CD8-positive, alpha-beta memory T cell (primary cell): ENCODE results near the gene GCN1. TPM values are rescaled to one million over a fixed set of nuclear protein-coding genes. Genes with fewer than 3 reads are reported as not detected.
A peak's percentile ranks its signal among the peaks of the same experiment; 100 is the strongest.

Experiments used
- CTCF ChIA-PET: fragments of 350-600 bp; sonication (Branson Sonifier 250); formaldehyde crosslinking; loops from one replicate; lab custom pipeline; 2021; ENCODE audit warnings: antibody characterized with exemption; lab: Charles Lee
- POLR2A ChIA-PET: fragments of 350-600 bp; sonication (Branson Sonifier 250); formaldehyde crosslinking; loops from one replicate; lab custom pipeline; 2021; ENCODE audit warnings: antibody characterized with exemption; lab: Charles Lee
- DNase-seq, 5 donors: peaks; one replicate each; pipeline versions ENCODE4 v3.0.0 to v3.0.0-alpha.2; 2020 to 2022; ENCODE audit warnings: mixed read lengths in 1 of 5
- H3K27ac ChIP-seq: one replicate; pipeline ENCODE4 v1.7.0; 2013; ENCODE audit warnings: low read depth, mild to moderate bottlenecking, low read length, moderate library complexity
- H3K27me3 ChIP-seq: 2 replicates; pipeline ENCODE4 v1.7.0; 2013; ENCODE audit warnings: low read length, mild to moderate bottlenecking; ENCODE audit not compliant: insufficient read depth, poor library complexity, severe bottlenecking
- H3K36me3 ChIP-seq: 2 replicates; pipeline ENCODE4 v1.7.0; 2013; ENCODE audit warnings: mild to moderate bottlenecking, low read length, moderate library complexity; ENCODE audit not compliant: insufficient read depth
- H3K4me1 ChIP-seq: 2 replicates; pipeline ENCODE4 v1.7.0; 2013; ENCODE audit warnings: mild to moderate bottlenecking, low read length, moderate library complexity; ENCODE audit not compliant: insufficient read depth
- H3K4me3 ChIP-seq: 2 replicates; pipeline ENCODE4 v1.7.0; 2013; ENCODE audit warnings: mild to moderate bottlenecking, low read length
- H3K9me3 ChIP-seq: 2 replicates; pipeline ENCODE4 v1.7.0; 2013; ENCODE audit warnings: mild to moderate bottlenecking, low read length
- H3K27ac Mint-ChIP-seq, 8 donors: one replicate each; pipeline ENCODE4 v1.8.0; 2020 to 2021; ENCODE audit warnings: mixed read lengths in 8 of 8, mild to moderate bottlenecking in 6 of 8, inconsistent platforms in 3 of 8, moderate library complexity in 3 of 8
- H3K27me3 Mint-ChIP-seq, 2 donors: one replicate each; pipeline ENCODE4 v1.8.0; 2020 to 2021; ENCODE audit warnings: mixed read lengths in 2 of 2, mild to moderate bottlenecking in 1 of 2, moderate library complexity in 1 of 2
- H3K36me3 Mint-ChIP-seq, 3 donors: one replicate each; pipeline ENCODE4 v1.8.0; 2020 to 2021; ENCODE audit warnings: mixed read lengths in 3 of 3, inconsistent platforms in 1 of 3, mild to moderate bottlenecking in 1 of 3
- H3K4me1 Mint-ChIP-seq, 3 donors: one replicate each; pipeline ENCODE4 v1.8.0; 2020 to 2021; ENCODE audit warnings: mixed read lengths in 3 of 3, inconsistent platforms in 1 of 3, mild to moderate bottlenecking in 1 of 3
- H3K4me3 Mint-ChIP-seq, 7 donors: one replicate each; pipeline ENCODE4 v1.8.0; 2020 to 2021; ENCODE audit warnings: mixed read lengths in 7 of 7, mild to moderate bottlenecking in 6 of 7, moderate library complexity in 4 of 7, inconsistent platforms in 2 of 7
- H3K9me3 Mint-ChIP-seq, 5 donors: one replicate each; pipeline ENCODE4 v1.8.0; 2020 to 2022; ENCODE audit warnings: mixed read lengths in 5 of 5, mild to moderate bottlenecking in 3 of 5, moderate library complexity in 2 of 5, inconsistent platforms in 1 of 5
- polyA plus RNA-seq: library from polyadenylated mRNA; unstranded; fragments of 300-500 nt; fragmentation: Illumina TruSeq; gene quantifications from one replicate; pipeline ENCODE4 v1.2.3, GENCODE V29; 2021
- total RNA-seq, 2 experiments: library from RNA; stranded (reverse); gene quantifications; one replicate each; pipeline ENCODE4 v1.2.3, GENCODE V29; 2021

Gene GCN1
- total and polyA plus RNA-seq, 3 experiments from 2014 or later, result 30.0 to 157 (median 150) TPM

DNA sequence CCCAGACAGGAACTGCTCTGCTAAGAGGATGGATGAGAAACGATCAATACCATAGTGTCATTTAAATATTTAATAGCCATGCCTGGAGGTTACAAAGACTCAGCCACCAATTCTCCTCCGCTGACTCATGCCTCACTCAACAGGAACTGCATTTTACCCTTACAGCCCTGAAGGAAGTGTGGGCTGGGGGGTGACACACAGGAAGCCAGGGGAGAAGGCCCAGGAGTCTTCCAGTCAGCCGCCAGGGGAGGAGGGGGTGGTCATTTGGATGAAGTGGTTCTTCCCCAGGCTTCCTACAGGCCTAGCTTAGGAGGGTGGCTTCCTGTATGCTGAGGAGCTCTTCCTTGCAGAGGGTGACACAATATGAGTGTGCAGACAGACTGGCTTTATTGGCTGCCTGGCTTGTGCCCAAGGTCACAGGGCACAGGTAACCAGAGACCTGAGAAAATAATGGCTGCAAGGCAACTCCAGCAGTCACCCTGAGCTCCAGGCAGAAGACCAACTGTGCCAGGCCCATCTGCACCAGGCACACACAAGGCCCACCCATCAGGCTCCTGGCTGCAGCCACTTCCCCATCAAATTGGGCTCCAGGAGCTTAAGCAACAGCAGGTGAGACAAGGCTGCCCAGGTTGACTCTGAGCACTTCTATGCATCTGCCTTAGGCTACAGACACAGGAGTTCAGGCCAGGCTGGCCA lies 36.9 kb upstream of the GCN1 start:
- Histone ChIP-seq H3K36me3 (peaks cover 3% of the 10 kb centered on the region), H3K27ac (peak overlapping the region; percentile 70), H3K27me3 (no peaks in the 10 kb centered on the region), H3K4me3 (peak overlapping the region; percentile 36), H3K4me1 (peaks cover 93% of the 10 kb centered on the region), H3K9me3 (no peaks in the 10 kb centered on the region)
- Mint-ChIP-seq H3K36me3 (peaks cover 0 to 11% (median 3%) of the 10 kb centered on the region in 3 donors), H3K27ac (peak overlapping the region; percentile 84 to 99 (median 94)), H3K9me3 (no peaks in the 10 kb centered on the region), H3K27me3 (no peaks in the 10 kb centered on the region), H3K4me3 (peak overlapping the region; percentile 47 to 91 (median 82)), H3K4me1 (peaks cover 93 to 97% (median 94%) of the 10 kb centered on the region in 3 donors)
- peak; percentile 49 to 82 (median 53) for DNase-seq
- ChIA-PET CTCF (interaction anchor here (0.6 to 16.4 kb wide), 6 partner anchors 8 to 60 kb away, joined by 3 to 727 read pairs (median 3); partner anchors contain the start of genes PXN, RNU4-2 and RPLP0), POLR2A (interaction anchor here (0.6 to 6.7 kb wide), 6 partner anchors 18 to 113 kb away, joined by 3 to 101 read pairs (median 20); partner anchors contain the start of genes PXN, RNU4-1, RNU4-2 and RPLP0)

DNA sequence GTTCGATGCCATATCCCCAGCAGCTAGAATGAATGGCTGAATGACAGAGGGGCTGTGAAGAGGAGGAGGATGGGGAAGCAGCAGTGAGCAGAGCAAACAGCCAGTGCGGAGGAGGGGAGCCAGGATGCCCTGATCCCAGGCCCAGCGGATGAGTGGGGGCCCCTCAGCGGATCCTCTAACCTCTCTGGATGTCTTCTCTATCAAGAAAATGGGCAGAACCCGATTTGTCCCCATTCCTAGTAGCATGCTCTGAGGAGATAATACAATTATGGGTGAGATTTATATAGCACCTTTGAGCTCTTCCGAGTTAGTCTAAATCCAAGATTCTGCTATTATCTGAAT lies 36.4 kb upstream of the GCN1 start:
- H3K36me3 ChIP-seq, result peaks cover 7% of the 10 kb centered on the region
- peaks cover 93% of the 10 kb centered on the region for H3K4me1 ChIP-seq
- no peaks in the 10 kb centered on the region for H3K9me3 ChIP-seq
- no peak for DNase-seq
- H3K4me1 Mint-ChIP-seq, result peaks cover 93 to 99% (median 95%) of the 10 kb centered on the region in 3 donors
- H3K36me3 Mint-ChIP-seq, result peaks cover 0 to 16% (median 3%) of the 10 kb centered on the region in 3 donors
- peak overlapping the region; percentile 36 for H3K4me3 ChIP-seq
- no peaks in the 10 kb centered on the region for H3K27me3 ChIP-seq
- no peaks in the 10 kb centered on the region for H3K9me3 Mint-ChIP-seq
- ChIA-PET CTCF (interaction anchor here (0.6 to 16.4 kb wide), 5 partner anchors 22 to 61 kb away, joined by 3 to 727 read pairs (median 3); partner anchors contain the start of genes PXN, RNU4-2 and RPLP0), POLR2A (interaction anchor here (1.0 to 6.7 kb wide), 5 partner anchors 19 to 61 kb away, joined by 3 to 101 read pairs (median 28); partner anchors contain the start of genes PXN, RNU4-1, RNU4-2 and RPLP0)
- peak overlapping the region; percentile 70 for H3K27ac ChIP-seq
- peak overlapping the region; percentile 84 to 99 (median 94) for H3K27ac Mint-ChIP-seq
- H3K4me3 Mint-ChIP-seq, result peak overlapping the region; percentile 47 to 91 (median 82)
- no peaks in the 10 kb centered on the region for H3K27me3 Mint-ChIP-seq

- CTCF ChIA-PET, result interaction anchor here (0.6 to 16.4 kb wide), 5 partner anchors 28 to 61 kb away, joined by 3 to 727 read pairs (median 3); partner anchors contain the start of genes PXN, RNU4-2 and RPLP0
- peaks cover 7% of the 10 kb centered on the region for H3K36me3 ChIP-seq
- no peaks in the 10 kb centered on the region for H3K9me3 Mint-ChIP-seq
- H3K9me3 ChIP-seq, result no peaks in the 10 kb centered on the region
- H3K4me3 Mint-ChIP-seq, result peak overlapping the region in 6 of 7 donors; percentile 47 to 91 (median 82)
- H3K27ac ChIP-seq, result peak overlapping the region; percentile 70
- H3K36me3 Mint-ChIP-seq, result peaks cover 0 to 21% (median 3%) of the 10 kb centered on the region in 3 donors
- POLR2A ChIA-PET, result interaction anchor here (0.8 to 6.7 kb wide), 5 partner anchors 19 to 62 kb away, joined by 3 to 101 read pairs (median 28); partner anchors contain the start of genes PXN, RNU4-1, RNU4-2 and RPLP0
- no peak for DNase-seq
- H3K27me3 Mint-ChIP-seq, result no peaks in the 10 kb centered on the region
- peaks cover 93 to 99% (median 95%) of the 10 kb centered on the region in 3 donors for H3K4me1 Mint-ChIP-seq
- H3K27ac Mint-ChIP-seq, result peak overlapping the region in 7 of 8 donors; percentile 84 to 99 (median 94)
- H3K4me1 ChIP-seq, result peaks cover 93% of the 10 kb centered on the region
- H3K4me3 ChIP-seq, result peak overlapping the region; percentile 36
- H3K27me3 ChIP-seq, result no peaks in the 10 kb centered on the region
These were observed 35.9 kb upstream of the GCN1 start for GRCh38 chr12:120230326-120230973.

DNA sequence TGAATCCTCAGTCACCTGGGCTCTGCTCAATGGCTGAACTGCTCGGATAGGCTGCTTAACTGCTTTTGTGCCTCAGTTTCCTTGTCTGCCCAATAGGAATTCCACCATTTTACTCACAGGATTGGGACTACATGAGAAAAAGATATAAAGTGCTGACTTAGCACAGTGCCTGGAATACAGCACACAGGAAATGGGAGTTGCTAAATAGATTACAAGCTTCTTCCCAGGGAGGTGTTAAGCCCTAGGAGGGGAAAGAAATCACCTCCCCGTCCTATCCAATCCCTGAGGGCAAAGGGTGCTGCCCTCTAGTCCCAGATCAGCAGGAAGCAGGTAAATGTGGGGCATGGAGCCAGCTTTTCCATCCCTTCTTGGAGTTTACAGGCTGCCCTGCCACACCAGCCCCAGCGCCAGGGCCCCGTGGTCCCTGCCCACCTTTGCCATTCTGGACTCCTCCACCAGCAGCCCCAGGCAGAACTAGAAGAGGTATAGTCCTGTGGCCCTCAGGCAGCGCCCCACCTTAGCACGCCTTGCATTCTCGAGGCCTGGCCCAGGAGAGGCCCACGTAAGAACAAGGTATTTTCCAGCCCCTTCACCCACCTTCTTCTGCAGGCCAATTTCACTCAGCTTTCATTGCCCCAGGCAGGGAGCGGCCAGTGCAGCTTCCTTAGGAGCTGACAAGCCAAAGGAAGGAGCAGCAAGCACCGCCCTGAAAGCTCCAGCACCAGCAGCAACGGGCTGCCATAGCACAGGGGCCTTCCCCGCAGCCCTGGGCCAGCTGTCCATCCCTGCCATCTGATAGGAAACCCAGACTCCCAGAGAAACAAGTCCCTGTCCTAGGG lies 35.2 kb upstream of the GCN1 start:
- H3K27me3 Mint-ChIP-seq, result no peaks in the 10 kb centered on the region
- peak overlapping the region in 7 of 8 donors; percentile 42 to 93 (median 76) for H3K27ac Mint-ChIP-seq
- H3K9me3 Mint-ChIP-seq, result no peaks in the 10 kb centered on the region
- H3K36me3 Mint-ChIP-seq, result peaks cover 0 to 24% (median 3%) of the 10 kb centered on the region in 3 donors
- peaks cover 7% of the 10 kb centered on the region for H3K36me3 ChIP-seq
- H3K9me3 ChIP-seq, result no peaks in the 10 kb centered on the region
- peaks cover 92% of the 10 kb centered on the region for H3K4me1 ChIP-seq
- peaks cover 91 to 97% (median 92%) of the 10 kb centered on the region in 3 donors for H3K4me1 Mint-ChIP-seq
- no peak for DNase-seq
- H3K4me3 ChIP-seq, result peak overlapping the region; percentile 3
- H3K27ac ChIP-seq, result peak overlapping the region; percentile 70
- H3K4me3 Mint-ChIP-seq, result peak overlapping the region in 5 of 7 donors; percentile 19 to 54 (median 49)
- POLR2A ChIA-PET, result interaction anchor here (0.8 to 6.7 kb wide), 7 partner anchors 20 to 62 kb away, joined by 3 to 101 read pairs (median 15); partner anchors contain the start of genes PXN, RNU4-1, RNU4-2 and RPLP0
- no peaks in the 10 kb centered on the region for H3K27me3 ChIP-seq
- CTCF ChIA-PET, result interaction anchor here (1.0 to 16.4 kb wide), 7 partner anchors 9 to 62 kb away, joined by 3 to 727 read pairs (median 39); partner anchors contain the start of genes PXN, RNU4-2 and RPLP0

- Histone ChIP-seq H3K4me3 (peak overlapping the region; percentile 48), H3K9me3 (no peaks in the 10 kb centered on the region), H3K27me3 (no peaks in the 10 kb centered on the region), H3K27ac (peak overlapping the region; percentile 70), H3K36me3 (peaks cover 13% of the 10 kb centered on the region), H3K4me1 (peaks cover 87% of the 10 kb centered on the region)
- peaks cover 0 to 28% (median 3%) of the 10 kb centered on the region in 3 donors for H3K36me3 Mint-ChIP-seq
- CTCF ChIA-PET, result interaction anchor here (0.9 to 16.4 kb wide), 18 partner anchors 10 to 112 kb away, joined by 3 to 727 read pairs (median 6); partner anchors contain the start of genes PXN, RAB35, RNU4-1 and RNU4-2
- H3K27ac Mint-ChIP-seq, result peak overlapping the region in 4 of 8 donors; percentile 47 to 93 (median 80)
- no peaks in the 10 kb centered on the region for H3K9me3 Mint-ChIP-seq
- no peak overlapping the region for H3K4me3 Mint-ChIP-seq
- H3K27me3 Mint-ChIP-seq, result peaks cover 0 to 1% of the 10 kb centered on the region in 2 donors
- peaks cover 85 to 90% (median 86%) of the 10 kb centered on the region in 3 donors for H3K4me1 Mint-ChIP-seq
- DNase-seq, result no peak
- POLR2A ChIA-PET, result interaction anchor here (0.7 to 6.7 kb wide), 6 partner anchors 21 to 63 kb away, joined by 3 to 101 read pairs (median 22); partner anchors contain the start of genes PXN, RNU4-1, RNU4-2 and RPLP0
These were observed 34.6 kb upstream of the GCN1 start for GRCh38 chr12:120229071-120229486.

- Mint-ChIP-seq H3K9me3 (no peaks in the 10 kb centered on the region), H3K4me1 (peaks cover 79 to 84% (median 80%) of the 10 kb centered on the region in 3 donors), H3K36me3 (peaks cover 0 to 30% (median 3%) of the 10 kb centered on the region in 3 donors), H3K4me3 (peak overlapping the region; percentile 38 to 88 (median 71)), H3K27me3 (peaks cover 0 to 1% of the 10 kb centered on the region in 2 donors), H3K27ac (peak overlapping the region; percentile 43 to 94 (median 86))
- Histone ChIP-seq H3K27ac (peak overlapping the region; percentile 70), H3K9me3 (no peaks in the 10 kb centered on the region), H3K4me1 (peaks cover 81% of the 10 kb centered on the region), H3K27me3 (no peaks in the 10 kb centered on the region), H3K36me3 (peaks cover 19% of the 10 kb centered on the region), H3K4me3 (peak overlapping the region; percentile 48)
- ChIA-PET CTCF (interaction anchor here (0.7 to 16.4 kb wide), 22 partner anchors 10 to 111 kb away, joined by 3 to 727 read pairs (median 4); partner anchors contain the start of genes PXN, RAB35, RNU4-1 and RNU4-2), POLR2A (interaction anchor here (0.6 to 6.7 kb wide), 8 partner anchors 22 to 89 kb away, joined by 3 to 101 read pairs (median 4); partner anchors contain the start of genes PXN, RNU4-1, RNU4-2 and RPLP0)
- peak; percentile 81 to 91 (median 83) for DNase-seq
These were observed 34.0 kb upstream of the GCN1 start for GRCh38 chr12:120228291-120229070.
